ENCODE data around the gene NRCAM. TPM values are rescaled to one million over a fixed set of nuclear protein-coding genes. Genes with fewer than 3 reads are reported as not detected.
A peak's percentile ranks its signal among the peaks of the same experiment; 100 is the strongest.

The NRCAM gene
- total and polyA plus RNA-seq, 8 donors = 10.6 to 36.7 (median 16.2) TPM

DNA sequence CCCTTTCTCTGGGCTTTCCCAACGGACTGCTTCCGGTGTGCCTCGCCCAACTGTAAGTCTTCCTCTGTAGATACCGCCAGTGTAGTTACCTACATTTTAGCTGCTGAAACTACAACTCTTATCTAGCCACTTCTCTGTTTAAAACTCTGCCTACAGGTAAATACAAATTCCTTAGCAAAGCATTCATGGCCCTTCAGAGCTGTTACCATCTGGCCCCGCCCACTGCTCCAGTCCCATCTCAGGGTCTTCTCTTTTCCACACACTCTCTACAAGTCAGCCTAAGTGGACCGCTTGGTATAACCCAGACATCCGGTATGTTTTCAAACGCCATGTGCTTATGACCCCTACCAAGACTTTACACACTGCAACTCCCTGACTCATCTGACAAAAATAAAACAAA is 285.1 kb downstream of the NRCAM start:
- Histone ChIP-seq H3K4me1 (no peaks in the 10 kb centered on the region), H3K36me3 (no peaks in the 10 kb centered on the region), H3K27ac (no peak overlapping the region), H3K4me3 (no peak overlapping the region), H3K9me3 (no peaks in the 10 kb centered on the region), H3K27me3 (no peaks in the 10 kb centered on the region)
- ATAC-seq (no peak), DNase-seq (no peak)
- intact Hi-C loops (cut with DNase I) = no loop called here
- TF ChIP-seq CTCF (IDR thresholded peaks at IDR 0.05) = no peak

DNA sequence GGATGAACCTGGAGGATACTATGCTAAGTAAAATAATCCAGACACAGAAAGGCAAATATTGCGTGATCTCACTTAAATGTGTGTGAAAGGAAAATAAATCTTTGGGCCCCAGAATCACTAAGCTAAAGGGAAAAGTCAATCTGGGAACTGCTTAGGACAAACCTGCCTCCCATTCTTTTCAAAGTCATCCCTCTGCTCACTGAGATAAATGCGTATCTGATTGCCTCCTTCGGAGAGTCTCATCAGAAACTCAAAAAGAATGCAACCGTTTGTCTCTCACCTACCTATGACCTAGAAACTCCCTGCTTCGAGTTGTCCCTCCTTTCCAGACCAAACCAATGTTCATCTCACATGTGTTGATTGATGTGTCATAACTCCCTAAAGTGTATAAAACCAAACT is 286.0 kb downstream of the NRCAM start:
- no peaks in the 10 kb centered on the region for H3K36me3 ChIP-seq
- no peaks in the 10 kb centered on the region for H3K9me3 ChIP-seq
- TF ChIP-seq CTCF (IDR thresholded peaks at IDR 0.05) = no peak
- H3K4me1 ChIP-seq = no peaks in the 10 kb centered on the region
- intact Hi-C loops (cut with DNase I) = no loop called here
- ATAC-seq (no peak), DNase-seq (no peak)
- H3K4me3 ChIP-seq = no peak overlapping the region
- no peaks in the 10 kb centered on the region for H3K27me3 ChIP-seq
- no peak overlapping the region for H3K27ac ChIP-seq

- no peak overlapping the region for H3K27ac ChIP-seq
- H3K4me3 ChIP-seq = no peak overlapping the region
- DNase-seq = peak in 2 of 4 donors; percentile 18 to 47
- intact Hi-C loops (cut with DNase I) = no loop called here
- ATAC-seq = no peak
- no peaks in the 10 kb centered on the region for H3K36me3 ChIP-seq
- H3K4me1 ChIP-seq = no peaks in the 10 kb centered on the region
- no peaks in the 10 kb centered on the region for H3K9me3 ChIP-seq
- H3K27me3 ChIP-seq = no peaks in the 10 kb centered on the region
- no peak for TF ChIP-seq CTCF (IDR thresholded peaks at IDR 0.05)
Observed at GRCh38 chr7:108167460-108167859, 288.8 kb downstream of the NRCAM start.

DNA sequence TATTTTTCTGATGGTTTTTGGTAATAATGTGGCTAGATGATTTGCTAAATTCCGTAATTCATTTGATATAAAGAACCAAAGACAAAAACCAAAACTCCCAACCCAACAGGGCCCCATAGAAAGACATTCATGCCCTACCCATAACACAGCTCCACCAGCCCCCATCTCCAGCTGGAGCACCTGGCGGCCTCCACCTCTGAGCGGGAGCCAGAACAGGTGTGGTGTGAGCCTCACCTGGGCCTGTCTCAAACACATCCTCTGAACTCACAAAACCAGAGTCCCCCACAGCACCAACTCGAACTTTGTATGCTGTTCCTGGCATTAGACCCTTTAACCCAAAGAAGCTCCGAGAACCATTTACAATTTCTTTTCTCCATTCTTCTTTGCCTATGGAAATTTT is 289.5 kb downstream of the NRCAM start:
- H3K4me1 ChIP-seq = no peaks in the 10 kb centered on the region
- no peak overlapping the region for H3K27ac ChIP-seq
- no peak for DNase-seq
- intact Hi-C loops (cut with DNase I) = no loop called here
- H3K4me3 ChIP-seq = no peak overlapping the region
- H3K9me3 ChIP-seq = no peaks in the 10 kb centered on the region
- H3K36me3 ChIP-seq = no peaks in the 10 kb centered on the region
- no peak for ATAC-seq
- TF ChIP-seq CTCF (IDR thresholded peaks at IDR 0.05) = no peak
- H3K27me3 ChIP-seq = no peaks in the 10 kb centered on the region

DNA sequence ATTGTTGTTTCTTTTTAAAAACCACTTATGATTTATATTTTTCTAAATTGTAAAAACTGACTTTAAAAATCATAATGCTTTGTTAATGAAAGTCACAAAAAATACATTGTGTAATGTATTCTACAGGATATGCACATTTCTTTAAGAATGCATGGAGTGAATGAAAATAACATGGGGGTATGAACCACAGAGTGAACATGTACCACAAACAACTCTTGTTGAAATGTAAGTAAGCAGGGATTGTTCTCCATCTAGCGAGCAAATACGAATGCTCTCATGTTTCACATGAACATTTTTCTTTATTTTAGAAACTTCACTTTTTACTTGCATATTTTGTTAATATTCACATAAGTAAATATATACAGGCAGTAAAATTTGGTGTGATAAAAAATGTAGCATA is 290.5 kb downstream of the NRCAM start:
- intact Hi-C loops (cut with DNase I) = no loop called here
- Histone ChIP-seq H3K4me1 (no peaks in the 10 kb centered on the region), H3K36me3 (no peaks in the 10 kb centered on the region), H3K27ac (no peak overlapping the region), H3K4me3 (no peak overlapping the region), H3K9me3 (no peaks in the 10 kb centered on the region), H3K27me3 (no peaks in the 10 kb centered on the region)
- ATAC-seq (no peak), DNase-seq (no peak)
- TF ChIP-seq CTCF (IDR thresholded peaks at IDR 0.05) = no peak
